Spinal cord (tissue), 10 donors: ENCODE results near the gene RPN2. TPM values are rescaled to one million over a fixed set of nuclear protein-coding genes. Genes with fewer than 3 reads are reported as not detected.

Experiments
- DNase-seq, 6 donors: peaks; one replicate each; pipeline versions ENCODE4 v3.0.0 to v3.0.0-alpha.2; 2013 to 2015; ENCODE audit warnings: low spot score in 6 of 6, low read depth in 4 of 6
- H3K27ac ChIP-seq: one replicate; pipeline ENCODE4 v1.5.1; 2013; ENCODE audit warnings: low read depth, low read length, control low read depth
- H3K27me3 ChIP-seq: one replicate; pipeline ENCODE4 v1.6.1; 2013; ENCODE audit warnings: low read length; ENCODE audit not compliant: control insufficient read depth, insufficient read depth
- H3K36me3 ChIP-seq: one replicate; pipeline ENCODE4 v1.6.1; 2013; ENCODE audit warnings: low read length; ENCODE audit not compliant: control insufficient read depth, insufficient read depth
- H3K4me1 ChIP-seq: one replicate; pipeline ENCODE4 v1.6.1; 2013; ENCODE audit warnings: low read length; ENCODE audit not compliant: control insufficient read depth, insufficient read depth
- H3K4me3 ChIP-seq: one replicate; pipeline ENCODE4 v1.5.1; 2013; ENCODE audit warnings: low read depth, low read length, control low read depth
- H3K9me3 ChIP-seq: one replicate; pipeline ENCODE4 v1.6.1; 2013; ENCODE audit warnings: low read length; ENCODE audit not compliant: control insufficient read depth, insufficient read depth
- WGBS: methylation state at CpG from one replicate; pipeline ENCODE4 v1.1.5; 2013; ENCODE audit warnings: missing lambda C conversion rate; ENCODE audit not compliant: insufficient coverage; 5-methylcytosine and 5-hydroxymethylcytosine counted together
- polyA plus RNA-seq, 2 donors: library from polyadenylated mRNA; unstranded; fragments of 120-200 nt; gene quantifications; one replicate each; pipeline ENCODE4 v1.2.1, GENCODE V29; 2013; ENCODE audit not compliant: insufficient read length in 2 of 2
- total RNA-seq, 2 donors: library from RNA; depleted of rRNA in 1 of 2; stranded (reverse); fragments of 120-200 nt in 1 of 2; fragments of >200 nt in 1 of 2; gene quantifications; one replicate each; pipeline versions ENCODE4 v1.2.3 to v1.2.4, GENCODE V29; 2013 to 2014
- donor health status: healthy.

RPN2 gene
- total and polyA plus RNA-seq, 4 donors: 135 to 233 (median 174) TPM

DNA sequence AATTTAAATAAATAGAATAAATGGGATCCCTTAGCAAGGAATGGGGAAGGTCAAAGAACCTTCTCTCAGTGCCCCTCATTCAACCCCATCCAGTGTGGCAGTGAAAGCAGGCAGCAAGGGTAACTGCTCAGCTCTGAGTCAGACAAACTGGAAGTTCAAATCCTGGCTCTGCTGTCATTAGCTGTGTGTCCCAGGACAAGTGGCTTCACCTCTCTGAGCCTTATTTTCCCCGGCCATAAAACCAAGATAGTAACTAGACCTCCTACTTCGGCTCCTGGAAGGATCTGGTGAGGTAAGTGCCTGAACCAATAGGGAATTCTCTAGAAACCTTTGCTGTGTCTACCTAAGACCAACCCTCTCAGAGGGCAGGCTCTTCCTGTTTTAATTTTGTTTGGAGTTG lies 78.4 kb downstream of the RPN2 start:
- WGBS: no CpG with 5 or more reads among the region's 2 CpGs

DNA sequence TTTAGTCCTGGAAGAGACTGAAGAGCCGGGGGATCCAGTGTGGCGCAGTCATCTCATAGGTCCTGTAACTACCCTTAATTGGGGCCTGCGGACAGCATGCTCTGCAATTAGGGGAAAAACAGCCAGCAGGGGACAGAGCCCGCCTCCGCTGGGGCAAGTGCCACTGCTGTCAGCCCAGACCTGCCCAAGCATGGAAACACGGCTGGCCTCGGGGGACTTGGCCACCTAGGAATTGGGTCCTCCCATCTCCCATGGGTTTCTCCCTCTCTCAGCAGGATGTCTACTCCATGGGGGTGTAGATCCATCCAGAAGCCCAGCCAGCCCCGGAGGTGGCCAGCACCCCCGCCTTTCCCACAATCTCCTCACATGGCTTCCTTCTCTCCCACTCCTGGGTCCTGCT lies 78.9 kb downstream of the RPN2 start:
- no peak overlapping the region for H3K4me3 ChIP-seq
- H3K27me3 ChIP-seq: no peaks in the 10 kb centered on the region
- 54% methylated on average over 9 of the region's 9 CpGs for WGBS
- DNase-seq: no peak
- no peaks in the 10 kb centered on the region for H3K36me3 ChIP-seq
- peaks cover 10% of the 10 kb centered on the region for H3K4me1 ChIP-seq
- H3K27ac ChIP-seq: no peak overlapping the region
- H3K9me3 ChIP-seq: no peaks in the 10 kb centered on the region

More for the DNA sequence above, 78.4 kb downstream of the RPN2 start:
- peaks cover 10% of the 10 kb centered on the region for H3K4me1 ChIP-seq
- H3K27me3 ChIP-seq: no peaks in the 10 kb centered on the region
- no peak overlapping the region for H3K27ac ChIP-seq
- DNase-seq: no peak
- no peak overlapping the region for H3K4me3 ChIP-seq
- no peaks in the 10 kb centered on the region for H3K36me3 ChIP-seq
- H3K9me3 ChIP-seq: no peaks in the 10 kb centered on the region

DNA sequence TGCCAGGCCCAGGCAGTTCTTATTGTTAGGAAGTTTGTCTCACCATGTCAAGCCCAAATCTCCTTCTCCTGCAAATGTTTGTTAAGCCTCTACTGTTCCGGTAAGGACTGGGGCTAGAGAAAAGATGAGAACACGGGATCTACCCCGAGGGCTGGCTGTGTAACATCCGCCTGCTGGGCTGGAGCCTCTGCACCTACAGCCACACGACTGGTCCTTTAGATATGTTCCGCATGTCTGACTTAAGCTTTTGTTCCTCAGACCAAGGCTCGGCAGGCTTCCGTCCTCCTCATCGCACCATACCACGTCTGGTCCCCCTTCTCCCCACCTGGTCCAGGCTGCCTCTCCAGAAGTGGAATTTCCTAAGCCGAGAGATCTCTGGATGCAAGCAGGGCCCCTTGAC lies 79.9 kb downstream of the RPN2 start:
- H3K4me1 ChIP-seq: peaks cover 10% of the 10 kb centered on the region
- no peaks in the 10 kb centered on the region for H3K27me3 ChIP-seq
- H3K27ac ChIP-seq: no peak overlapping the region
- no peak for DNase-seq
- H3K9me3 ChIP-seq: no peaks in the 10 kb centered on the region
- no peaks in the 10 kb centered on the region for H3K36me3 ChIP-seq
- 60% methylated on average over 11 of the region's 11 CpGs for WGBS
- H3K4me3 ChIP-seq: no peak overlapping the region

DNA sequence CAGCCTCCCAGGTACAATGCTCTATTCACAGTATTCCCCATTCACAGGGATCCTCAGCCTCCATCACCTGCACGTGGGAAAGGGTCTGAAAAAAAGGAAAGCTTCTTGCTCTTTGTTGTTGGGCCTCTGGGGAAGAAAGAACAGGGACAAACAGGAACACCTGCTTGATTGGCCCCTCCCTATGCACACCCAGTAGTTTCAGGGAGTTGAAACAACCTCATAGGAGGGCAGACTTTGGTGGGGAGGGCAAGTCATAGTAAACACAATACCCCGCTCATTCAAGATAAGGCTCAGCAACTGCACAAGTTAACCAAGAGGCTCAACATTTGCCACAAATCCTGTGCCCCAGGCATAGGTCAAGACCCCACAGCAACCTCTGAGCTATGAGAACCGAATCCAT lies 80.7 kb downstream of the RPN2 start:
- no peaks in the 10 kb centered on the region for H3K9me3 ChIP-seq
- H3K27me3 ChIP-seq: no peaks in the 10 kb centered on the region
- 67% methylated on average over 1 of the region's 3 CpGs for WGBS
- H3K36me3 ChIP-seq: no peaks in the 10 kb centered on the region
- no peak overlapping the region for H3K4me3 ChIP-seq
- peaks cover 10% of the 10 kb centered on the region for H3K4me1 ChIP-seq
- no peak for DNase-seq
- no peak overlapping the region for H3K27ac ChIP-seq

DNA sequence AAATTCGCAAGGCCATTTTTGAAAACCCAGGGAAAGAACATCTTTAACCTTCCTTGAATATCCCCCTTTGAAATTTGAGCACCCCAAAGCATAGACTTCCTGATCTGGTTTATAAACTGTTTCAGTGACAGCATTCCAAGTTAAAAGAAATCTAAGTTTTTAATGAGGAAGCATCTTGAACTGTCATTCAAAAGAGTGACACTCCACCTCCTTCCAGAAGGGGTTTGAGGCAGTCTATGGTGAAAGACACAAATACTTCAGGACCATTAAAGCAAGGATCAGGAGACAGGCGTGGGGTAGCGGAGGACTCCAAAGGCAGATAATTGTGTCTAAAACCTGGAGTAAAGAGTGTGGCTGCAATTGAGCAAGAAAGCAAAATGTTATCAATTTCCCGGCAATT lies 81.8 kb downstream of the RPN2 start:
- Histone ChIP-seq H3K4me3 (no peak overlapping the region), H3K4me1 (peaks cover 10% of the 10 kb centered on the region), H3K36me3 (no peaks in the 10 kb centered on the region), H3K27ac (no peak overlapping the region), H3K27me3 (no peaks in the 10 kb centered on the region), H3K9me3 (no peaks in the 10 kb centered on the region)
- DNase-seq: no peak
- WGBS: 93% methylated on average over 1 of the region's 4 CpGs

DNA sequence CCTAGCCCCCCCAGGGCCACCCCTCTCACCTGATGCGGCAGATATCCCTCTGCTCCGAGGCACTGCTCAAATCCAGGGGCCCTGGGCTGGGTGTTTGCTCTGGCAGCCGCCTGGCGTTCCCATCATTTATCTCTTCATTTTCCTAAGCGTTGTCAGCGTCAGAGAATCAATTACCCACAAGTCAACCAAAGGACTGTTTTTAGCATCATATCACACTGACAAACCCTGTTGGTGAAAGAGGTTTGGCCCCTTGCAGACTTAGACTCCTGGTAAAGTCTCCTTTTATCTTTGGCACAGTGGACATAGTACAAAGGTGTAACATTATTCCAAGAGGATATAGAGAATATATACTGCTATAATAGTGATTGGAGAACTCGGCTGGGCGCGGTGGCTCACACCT lies 82.6 kb downstream of the RPN2 start, which contains the start of gene GHRH:
Gene GHRH, minus strand, starts transcription at position 101 of the 400 bp plus-strand sequence. CDS start 4,925 bp downstream, outside the sequence.
- DNase-seq: no peak
- Histone ChIP-seq H3K4me3 (no peak within 1 kb of the TSS), H3K27ac (no peak within 1 kb of the TSS), H3K36me3 (no peaks in the 10 kb centered on the region), H3K9me3 (no peaks in the 10 kb centered on the region), H3K4me1 (peaks cover 10% of the 10 kb centered on the region), H3K27me3 (no peaks in the 10 kb centered on the region)
- 94% methylated on average over 2 of the region's 9 CpGs for WGBS

DNA sequence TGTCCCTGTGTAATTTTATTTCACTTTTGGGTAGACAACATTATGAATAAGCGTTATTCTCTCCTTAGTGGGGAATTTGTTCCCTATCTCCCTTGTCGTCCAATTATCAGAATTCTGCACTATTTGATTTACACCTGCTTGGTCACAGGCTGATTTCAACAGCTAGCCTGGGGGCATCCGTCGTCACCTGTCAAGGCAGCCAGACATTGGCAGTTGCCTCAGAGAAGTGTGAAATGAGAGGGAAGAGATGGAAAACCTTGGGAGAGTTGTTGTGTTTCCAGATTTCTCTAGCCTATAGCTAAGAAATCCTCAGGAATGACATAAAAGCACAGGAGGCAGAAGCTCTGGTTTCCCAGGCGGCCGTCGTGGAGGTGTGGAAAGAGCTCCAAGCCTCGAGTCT lies 83.4 kb downstream of the RPN2 start:
- no peak overlapping the region for H3K27ac ChIP-seq
- H3K9me3 ChIP-seq: no peaks in the 10 kb centered on the region
- no peak for DNase-seq
- WGBS: 69% methylated on average over 4 of the region's 8 CpGs
- no peaks in the 10 kb centered on the region for H3K27me3 ChIP-seq
- H3K36me3 ChIP-seq: no peaks in the 10 kb centered on the region
- H3K4me3 ChIP-seq: no peak overlapping the region
- H3K4me1 ChIP-seq: peaks cover 18% of the 10 kb centered on the region

DNA sequence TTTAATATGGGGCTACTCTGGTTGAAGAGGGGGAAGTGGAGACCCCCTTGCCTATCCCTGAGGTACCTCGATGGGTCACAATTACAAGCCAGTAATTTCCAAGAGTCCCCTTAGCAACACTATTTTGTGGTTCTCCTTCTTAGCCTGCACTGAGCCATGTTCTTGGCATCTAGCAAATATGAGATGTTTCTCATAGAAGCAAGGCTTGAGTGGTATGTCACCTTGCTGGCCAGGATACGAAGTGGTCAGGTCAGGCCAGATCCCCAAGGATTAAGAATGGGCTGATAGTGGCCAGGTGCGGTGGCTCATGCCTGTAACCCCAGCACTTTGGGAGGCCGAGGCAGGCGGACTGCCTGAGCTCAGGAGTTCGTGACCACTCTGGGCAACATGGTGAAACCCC lies 84.6 kb downstream of the RPN2 start:
- H3K36me3 ChIP-seq: no peaks in the 10 kb centered on the region
- no peak overlapping the region for H3K4me3 ChIP-seq
- no peak for DNase-seq
- no peaks in the 10 kb centered on the region for H3K9me3 ChIP-seq
- H3K27me3 ChIP-seq: no peaks in the 10 kb centered on the region
- peaks cover 29% of the 10 kb centered on the region for H3K4me1 ChIP-seq
- WGBS: 100% methylated on average over 3 of the region's 6 CpGs
- no peak overlapping the region for H3K27ac ChIP-seq

DNA sequence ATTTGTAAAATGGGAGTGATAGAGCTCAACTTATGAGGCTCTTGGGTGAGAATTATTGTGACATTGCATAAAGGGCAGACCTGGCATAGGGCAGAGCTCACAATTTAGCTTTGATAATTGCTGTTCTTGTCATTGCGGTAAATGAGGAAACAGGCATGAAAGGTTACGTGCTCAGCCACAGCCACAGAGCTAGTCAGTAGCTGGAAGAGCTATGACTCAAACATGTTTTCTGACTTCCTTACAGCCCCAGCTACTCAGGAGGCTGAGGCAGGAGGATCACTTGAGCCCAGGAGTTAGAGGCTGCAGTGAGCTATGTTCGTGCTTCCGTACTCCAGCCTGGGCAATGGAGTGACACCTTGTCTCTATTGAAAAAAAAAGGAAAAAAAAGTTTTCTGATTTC lies 86.0 kb downstream of the RPN2 start:
- WGBS: 93% methylated on average over 2 of the region's 4 CpGs
- no peaks in the 10 kb centered on the region for H3K9me3 ChIP-seq
- no peaks in the 10 kb centered on the region for H3K36me3 ChIP-seq

DNA sequence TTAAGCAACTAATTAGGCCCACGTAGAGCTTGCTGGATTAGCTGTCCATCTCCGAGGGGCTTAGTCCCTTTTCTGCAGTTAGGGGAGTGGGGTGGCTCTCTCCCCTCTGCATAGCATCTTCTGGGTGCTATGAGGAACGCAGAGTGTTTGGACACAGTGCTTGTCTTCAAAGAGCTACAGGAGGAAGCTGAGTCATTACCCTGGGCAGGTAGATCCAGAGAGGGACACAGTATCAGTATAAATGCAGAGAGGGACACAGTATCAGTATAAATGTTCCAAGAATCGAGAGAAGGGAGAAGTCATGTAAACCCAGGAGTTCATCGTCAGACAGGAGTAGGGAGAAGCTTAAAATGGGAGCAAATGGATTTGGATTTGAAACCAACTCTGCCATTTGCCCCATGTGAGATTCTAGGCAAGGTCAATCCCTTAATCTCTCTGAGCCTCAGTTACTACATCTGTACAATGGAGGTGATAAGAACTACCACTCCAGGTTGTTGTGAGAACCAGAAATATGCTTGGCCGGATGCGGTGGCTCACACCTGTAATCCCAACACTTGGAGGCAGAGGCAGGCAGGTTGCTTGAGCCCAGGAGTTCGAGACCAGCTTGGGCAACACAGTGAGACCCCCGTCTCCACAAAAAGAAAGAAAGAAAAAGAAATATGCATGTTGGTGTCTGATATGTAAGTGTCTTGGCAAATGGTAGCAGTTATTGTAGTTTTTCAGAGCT lies 88.0 kb downstream of the RPN2 start:
- 70% methylated on average over 6 of the region's 9 CpGs for WGBS
- Histone ChIP-seq H3K36me3 (no peaks in the 10 kb centered on the region), H3K27ac (peak overlapping the region; percentile 87)

More for the DNA sequence above, 86.0 kb downstream of the RPN2 start:
- no peak overlapping the region for H3K4me3 ChIP-seq
- H3K27me3 ChIP-seq: no peaks in the 10 kb centered on the region
- DNase-seq: no peak
- peaks cover 34% of the 10 kb centered on the region for H3K4me1 ChIP-seq
- H3K27ac ChIP-seq: no peak overlapping the region

More for the DNA sequence above, 88.0 kb downstream of the RPN2 start:
- H3K27me3 ChIP-seq: no peaks in the 10 kb centered on the region
- H3K9me3 ChIP-seq: no peaks in the 10 kb centered on the region
- DNase-seq: no peak
- peaks cover 41% of the 10 kb centered on the region for H3K4me1 ChIP-seq
- H3K4me3 ChIP-seq: no peak overlapping the region
